WTC11 (cell line): ENCODE results near the gene NCBP2. TPM values are rescaled to one million over a fixed set of nuclear protein-coding genes. Genes with fewer than 3 reads are reported as not detected.

Source experiments
- ATAC-seq: fragments of 200-7000 bp; cut with Tn5 transposase; 2 replicates; pipeline ENCODE4 v1.10.0; 2021; ENCODE audit warnings: mild to moderate bottlenecking, moderate library complexity
- CTCF ChIA-PET: fragments of 300-600 bp; sonication (Branson Sonifier 250); formaldehyde crosslinking; loops from one replicate; lab custom pipeline; 2021; ENCODE audit warnings: antibody characterized with exemption; lab: Charles Lee
- POLR2A ChIA-PET: fragments of 350-600 bp; sonication (Branson Sonifier 250); formaldehyde crosslinking; loops from one replicate; lab custom pipeline; 2021; ENCODE audit warnings: antibody characterized with exemption; lab: Charles Lee
- DNase-seq: peaks from one replicate; pipeline ENCODE4 v3.0.0; 2021; ENCODE audit warnings: low spot score
- H3K27ac Mint-ChIP-seq: 2 replicates; pipeline ENCODE4 v1.8.0; 2021; ENCODE audit warnings: mixed read lengths
- H3K27me3 Mint-ChIP-seq: 2 replicates; pipeline ENCODE4 v1.8.0; 2021; ENCODE audit warnings: low read depth, mild to moderate bottlenecking, moderate library complexity, mixed read lengths
- H3K36me3 Mint-ChIP-seq: 2 replicates; pipeline ENCODE4 v1.8.0; 2021; ENCODE audit warnings: mixed read lengths
- H3K4me1 Mint-ChIP-seq: 2 replicates; pipeline ENCODE4 v1.8.0; 2022; ENCODE audit warnings: mixed read lengths
- H3K4me3 Mint-ChIP-seq: 2 replicates; pipeline ENCODE4 v1.8.0; 2021; ENCODE audit warnings: mild to moderate bottlenecking, moderate library complexity, mixed read lengths
- H3K9me3 Mint-ChIP-seq: 2 replicates; pipeline ENCODE4 v1.8.0; 2021; ENCODE audit warnings: mixed read lengths
- ESRRA ChIP-seq: sonication (generic); formaldehyde crosslinking; IDR thresholded peaks from 2 replicates; pipeline ENCODE4 v1.8.1; 2022; ENCODE audit warnings: mild to moderate bottlenecking, missing genetic modification reagents, borderline replicate concordance
- ETV6 ChIP-seq: sonication (generic); formaldehyde crosslinking; IDR thresholded peaks from 2 replicates; pipeline ENCODE4 v1.8.1; 2022; ENCODE audit warnings: mild to moderate bottlenecking, missing genetic modification reagents
- JAZF1 ChIP-seq: fragments of 250-450 bp; sonication (Bioruptor Pico); IDR thresholded peaks from 2 replicates; pipeline ENCODE4 v1.9.0; 2021; ENCODE audit warnings: moderate library complexity, mild to moderate bottlenecking, inconsistent platforms
- MYBL2 ChIP-seq: sonication (generic); formaldehyde crosslinking; IDR thresholded peaks from 2 replicates; pipeline ENCODE4 v1.8.1; 2023; ENCODE audit warnings: mild to moderate bottlenecking, moderate library complexity, missing genetic modification reagents
- NR1H2 ChIP-seq: sonication (generic); formaldehyde crosslinking; IDR thresholded peaks from 2 replicates; pipeline ENCODE4 v1.9.0; 2021; ENCODE audit warnings: mild to moderate bottlenecking, moderate library complexity, missing genetic modification reagents
- NR2C2 ChIP-seq: sonication (generic); formaldehyde crosslinking; IDR thresholded peaks from 2 replicates; pipeline ENCODE4 v1.8.0; 2022; ENCODE audit warnings: mild to moderate bottlenecking, missing genetic modification reagents
- NR3C1 ChIP-seq: sonication (generic); formaldehyde crosslinking; conservative IDR thresholded peaks from 2 replicates; pipeline ENCODE4 v1.8.1; 2023; ENCODE audit warnings: low read depth, mild to moderate bottlenecking, missing genetic modification reagents
- RELA ChIP-seq: sonication (generic); formaldehyde crosslinking; IDR thresholded peaks from 2 replicates; pipeline ENCODE4 v1.8.1; 2022; ENCODE audit warnings: missing genetic modification reagents, mild to moderate bottlenecking, borderline replicate concordance
- SMAD4 ChIP-seq: sonication (generic); formaldehyde crosslinking; IDR thresholded peaks from 2 replicates; pipeline ENCODE4 v1.8.0; 2022; ENCODE audit warnings: mild to moderate bottlenecking, missing genetic modification reagents
- SP1 ChIP-seq: sonication (generic); formaldehyde crosslinking; conservative IDR thresholded peaks from 2 replicates; pipeline ENCODE4 v1.8.1; 2022; ENCODE audit warnings: missing genetic modification reagents
- TEAD4 ChIP-seq: sonication (generic); formaldehyde crosslinking; IDR thresholded peaks from 2 replicates; pipeline ENCODE4 v1.8.0; 2022; ENCODE audit warnings: mild to moderate bottlenecking, missing genetic modification reagents
- TP53 ChIP-seq: sonication (generic); formaldehyde crosslinking; IDR thresholded peaks from 2 replicates; pipeline ENCODE4 v1.8.1; 2023; ENCODE audit warnings: mild to moderate bottlenecking, missing genetic modification reagents
- ZBTB21 ChIP-seq: sonication (generic); formaldehyde crosslinking; IDR thresholded peaks from 2 replicates; pipeline ENCODE4 v1.8.1; 2023; ENCODE audit warnings: mild to moderate bottlenecking, missing genetic modification reagents, borderline replicate concordance
- ZNF263 ChIP-seq: sonication (generic); formaldehyde crosslinking; IDR thresholded peaks from 2 replicates; pipeline ENCODE4 v1.8.1; 2022; ENCODE audit warnings: low read depth, mild to moderate bottlenecking, moderate library complexity, missing genetic modification reagents
- ZNF396 ChIP-seq: fragments of 250-450 bp; sonication (Bioruptor Pico); IDR thresholded peaks from 2 replicates; pipeline ENCODE4 v1.8.0; 2021; ENCODE audit warnings: mild to moderate bottlenecking, moderate library complexity, borderline replicate concordance
- total RNA-seq: library from RNA; stranded (reverse); gene quantifications from 3 replicates; pipeline ENCODE4 v1.2.3, GENCODE V29; 2021
- TF ChIP-seq, protein P1 (sequence below): fragments of 200-600 bp; IDR thresholded peaks from 2 replicates; pipeline ENCODE4 v1.8.0; 2022; ENCODE audit warnings: antibody characterized with exemption
- TF ChIP-seq, protein P2 (sequence below): sonication (generic); formaldehyde crosslinking; IDR thresholded peaks from 2 replicates; pipeline ENCODE4 v1.8.1; 2023; ENCODE audit warnings: mild to moderate bottlenecking, missing genetic modification reagents, moderate library complexity
- TF ChIP-seq, protein P3 (sequence below): sonication (generic); formaldehyde crosslinking; conservative IDR thresholded peaks from 2 replicates; pipeline ENCODE4 v1.8.1; 2023; ENCODE audit warnings: mild to moderate bottlenecking, low read depth, missing genetic modification reagents, moderate library complexity
- TF ChIP-seq, protein P4 (sequence below): fragments of 250-450 bp; sonication (Bioruptor Pico); IDR thresholded peaks from 2 replicates; pipeline ENCODE4 v1.9.0; 2021; ENCODE audit warnings: mild to moderate bottlenecking, borderline replicate concordance
- TF ChIP-seq, protein P5 (sequence below): sonication (generic); formaldehyde crosslinking; IDR thresholded peaks from 2 replicates; pipeline ENCODE4 v1.8.0; 2023; ENCODE audit warnings: mild to moderate bottlenecking, missing genetic modification reagents

Gene NCBP2
- total RNA-seq, 1 experiment from 2014 or later = 96.9 TPM

DNA sequence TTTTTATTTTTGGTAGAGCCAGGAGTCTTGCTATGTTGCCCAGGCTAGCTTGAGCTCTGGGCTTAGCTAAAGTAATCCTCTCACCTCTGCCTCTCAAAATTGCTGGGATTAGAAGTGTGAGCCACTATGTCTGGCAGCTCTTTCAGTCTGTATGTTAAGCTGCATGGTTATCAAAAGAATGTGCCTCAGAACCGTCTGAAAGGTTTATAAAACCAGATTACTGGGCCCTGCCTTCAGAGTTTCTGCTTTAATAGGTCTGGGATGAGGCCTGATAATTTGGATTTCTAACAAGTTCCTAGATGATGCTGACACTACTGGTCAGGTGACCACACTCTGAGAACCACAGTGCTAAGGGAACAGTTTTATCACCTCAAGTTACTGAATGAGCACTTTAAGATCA lies 40.0 kb downstream of the NCBP2 start:
- no peaks in the 10 kb centered on the region for H3K27me3 Mint-ChIP-seq
- CTCF ChIA-PET = no interaction called here
- peaks cover 48% of the 10 kb centered on the region for H3K36me3 Mint-ChIP-seq
- TF ChIP-seq ESRRA (CRISPR knock-in tag) = no peak
- TF ChIP-seq NR2C2 = no peak
- TF ChIP-seq, protein P1, sequence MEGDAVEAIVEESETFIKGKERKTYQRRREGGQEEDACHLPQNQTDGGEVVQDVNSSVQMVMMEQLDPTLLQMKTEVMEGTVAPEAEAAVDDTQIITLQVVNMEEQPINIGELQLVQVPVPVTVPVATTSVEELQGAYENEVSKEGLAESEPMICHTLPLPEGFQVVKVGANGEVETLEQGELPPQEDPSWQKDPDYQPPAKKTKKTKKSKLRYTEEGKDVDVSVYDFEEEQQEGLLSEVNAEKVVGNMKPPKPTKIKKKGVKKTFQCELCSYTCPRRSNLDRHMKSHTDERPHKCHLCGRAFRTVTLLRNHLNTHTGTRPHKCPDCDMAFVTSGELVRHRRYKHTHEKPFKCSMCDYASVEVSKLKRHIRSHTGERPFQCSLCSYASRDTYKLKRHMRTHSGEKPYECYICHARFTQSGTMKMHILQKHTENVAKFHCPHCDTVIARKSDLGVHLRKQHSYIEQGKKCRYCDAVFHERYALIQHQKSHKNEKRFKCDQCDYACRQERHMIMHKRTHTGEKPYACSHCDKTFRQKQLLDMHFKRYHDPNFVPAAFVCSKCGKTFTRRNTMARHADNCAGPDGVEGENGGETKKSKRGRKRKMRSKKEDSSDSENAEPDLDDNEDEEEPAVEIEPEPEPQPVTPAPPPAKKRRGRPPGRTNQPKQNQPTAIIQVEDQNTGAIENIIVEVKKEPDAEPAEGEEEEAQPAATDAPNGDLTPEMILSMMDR = no peak
- no peak for TF ChIP-seq MYBL2 (CRISPR knock-in tag)
- no peak for TF ChIP-seq SMAD4 (CRISPR knock-in tag)
- TF ChIP-seq NR1H2 = no peak
- TF ChIP-seq, protein P2, sequence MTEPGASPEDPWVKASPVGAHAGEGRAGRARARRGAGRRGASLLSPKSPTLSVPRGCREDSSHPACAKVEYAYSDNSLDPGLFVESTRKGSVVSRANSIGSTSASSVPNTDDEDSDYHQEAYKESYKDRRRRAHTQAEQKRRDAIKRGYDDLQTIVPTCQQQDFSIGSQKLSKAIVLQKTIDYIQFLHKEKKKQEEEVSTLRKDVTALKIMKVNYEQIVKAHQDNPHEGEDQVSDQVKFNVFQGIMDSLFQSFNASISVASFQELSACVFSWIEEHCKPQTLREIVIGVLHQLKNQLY (CRISPR knock-in tag) = no peak
- TF ChIP-seq JAZF1 = no peak
- TF ChIP-seq SP1 = no peak
- no peak for TF ChIP-seq ZNF396 (CRISPR knock-in tag)
- H3K4me1 Mint-ChIP-seq = no peaks in the 10 kb centered on the region
- POLR2A ChIA-PET = no interaction called here
- DNase-seq (no peak), ATAC-seq (no peak)
- no peak overlapping the region for H3K4me3 Mint-ChIP-seq
- no peak overlapping the region for H3K27ac Mint-ChIP-seq
- no peaks in the 10 kb centered on the region for H3K9me3 Mint-ChIP-seq

DNA sequence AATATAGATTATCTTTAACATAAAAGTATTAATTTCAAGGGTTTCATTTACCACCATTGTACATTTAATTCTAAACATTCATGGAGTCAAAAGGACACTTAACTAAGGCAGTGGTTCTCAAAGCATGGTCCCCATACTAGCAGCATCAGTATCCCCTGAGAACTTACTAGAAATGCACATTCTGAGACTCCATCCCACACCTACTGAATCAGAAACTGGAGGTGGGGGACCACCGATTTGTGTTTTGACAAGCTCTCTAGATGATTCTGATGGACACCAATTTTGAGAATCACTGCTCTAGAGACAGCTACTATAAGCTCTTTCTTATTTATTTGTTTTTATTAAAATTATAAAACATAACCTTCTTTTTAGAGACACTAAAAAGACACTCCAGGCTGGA lies 40.6 kb downstream of the NCBP2 start:
- ChIA-PET POLR2A (no interaction called here), CTCF (no interaction called here)
- Mint-ChIP-seq H3K27me3 (no peaks in the 10 kb centered on the region), H3K4me3 (no peak overlapping the region), H3K36me3 (peaks cover 45% of the 10 kb centered on the region), H3K27ac (no peak overlapping the region), H3K4me1 (no peaks in the 10 kb centered on the region)
- no peak for DNase-seq
- ATAC-seq = no peak
- TF ChIP-seq, protein P3, sequence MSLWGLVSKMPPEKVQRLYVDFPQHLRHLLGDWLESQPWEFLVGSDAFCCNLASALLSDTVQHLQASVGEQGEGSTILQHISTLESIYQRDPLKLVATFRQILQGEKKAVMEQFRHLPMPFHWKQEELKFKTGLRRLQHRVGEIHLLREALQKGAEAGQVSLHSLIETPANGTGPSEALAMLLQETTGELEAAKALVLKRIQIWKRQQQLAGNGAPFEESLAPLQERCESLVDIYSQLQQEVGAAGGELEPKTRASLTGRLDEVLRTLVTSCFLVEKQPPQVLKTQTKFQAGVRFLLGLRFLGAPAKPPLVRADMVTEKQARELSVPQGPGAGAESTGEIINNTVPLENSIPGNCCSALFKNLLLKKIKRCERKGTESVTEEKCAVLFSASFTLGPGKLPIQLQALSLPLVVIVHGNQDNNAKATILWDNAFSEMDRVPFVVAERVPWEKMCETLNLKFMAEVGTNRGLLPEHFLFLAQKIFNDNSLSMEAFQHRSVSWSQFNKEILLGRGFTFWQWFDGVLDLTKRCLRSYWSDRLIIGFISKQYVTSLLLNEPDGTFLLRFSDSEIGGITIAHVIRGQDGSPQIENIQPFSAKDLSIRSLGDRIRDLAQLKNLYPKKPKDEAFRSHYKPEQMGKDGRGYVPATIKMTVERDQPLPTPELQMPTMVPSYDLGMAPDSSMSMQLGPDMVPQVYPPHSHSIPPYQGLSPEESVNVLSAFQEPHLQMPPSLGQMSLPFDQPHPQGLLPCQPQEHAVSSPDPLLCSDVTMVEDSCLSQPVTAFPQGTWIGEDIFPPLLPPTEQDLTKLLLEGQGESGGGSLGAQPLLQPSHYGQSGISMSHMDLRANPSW (CRISPR knock-in tag) = no peak
- no peak for TF ChIP-seq JAZF1
- TF ChIP-seq ZBTB21 = no peak
- no peak for TF ChIP-seq NR2C2
- TF ChIP-seq ZNF263 (CRISPR knock-in tag) = no peak
- TF ChIP-seq, all 79 proteins: peak for 0
- H3K9me3 Mint-ChIP-seq = no peaks in the 10 kb centered on the region

DNA sequence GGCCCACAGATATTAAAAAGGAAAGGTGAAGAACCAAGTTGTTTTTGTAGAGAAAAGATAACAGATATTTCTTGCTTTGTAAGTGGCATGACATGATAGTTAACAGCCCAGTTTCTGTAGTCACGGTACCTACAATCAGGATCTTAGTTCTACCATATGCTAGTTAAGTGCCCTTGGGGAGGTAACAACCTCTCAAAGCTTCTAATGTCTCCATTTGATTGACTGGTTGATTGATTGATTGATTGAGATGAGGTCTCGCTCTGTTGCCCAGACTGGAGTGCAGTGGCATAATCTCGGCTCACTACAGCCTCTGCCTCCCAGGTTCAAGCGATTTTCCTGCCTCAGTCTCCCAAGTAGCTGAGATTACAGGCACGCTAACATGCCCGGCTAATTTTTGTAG lies 46.1 kb downstream of the NCBP2 start:
- Mint-ChIP-seq H3K27ac (no peak overlapping the region; the same call in 1 of the 2 replicates), H3K4me3 (no peak overlapping the region), H3K4me1 (no peaks in the 10 kb centered on the region), H3K27me3 (no peaks in the 10 kb centered on the region), H3K9me3 (no peaks in the 10 kb centered on the region), H3K36me3 (peaks cover 14% of the 10 kb centered on the region)
- ChIA-PET POLR2A (no interaction called here), CTCF (no interaction called here)
- DNase-seq = no peak
- no peak for ATAC-seq
- TF ChIP-seq ETV6 (CRISPR knock-in tag) (no peak), RELA (CRISPR knock-in tag) (no peak), JAZF1 (no peak), ESRRA (CRISPR knock-in tag) (no peak), NR3C1 (CRISPR knock-in tag) (no peak), TP53 (CRISPR knock-in tag) (no peak), ZNF396 (CRISPR knock-in tag) (no peak), ZNF263 (CRISPR knock-in tag) (no peak), TEAD4 (no peak)
- TF ChIP-seq, protein P4, sequence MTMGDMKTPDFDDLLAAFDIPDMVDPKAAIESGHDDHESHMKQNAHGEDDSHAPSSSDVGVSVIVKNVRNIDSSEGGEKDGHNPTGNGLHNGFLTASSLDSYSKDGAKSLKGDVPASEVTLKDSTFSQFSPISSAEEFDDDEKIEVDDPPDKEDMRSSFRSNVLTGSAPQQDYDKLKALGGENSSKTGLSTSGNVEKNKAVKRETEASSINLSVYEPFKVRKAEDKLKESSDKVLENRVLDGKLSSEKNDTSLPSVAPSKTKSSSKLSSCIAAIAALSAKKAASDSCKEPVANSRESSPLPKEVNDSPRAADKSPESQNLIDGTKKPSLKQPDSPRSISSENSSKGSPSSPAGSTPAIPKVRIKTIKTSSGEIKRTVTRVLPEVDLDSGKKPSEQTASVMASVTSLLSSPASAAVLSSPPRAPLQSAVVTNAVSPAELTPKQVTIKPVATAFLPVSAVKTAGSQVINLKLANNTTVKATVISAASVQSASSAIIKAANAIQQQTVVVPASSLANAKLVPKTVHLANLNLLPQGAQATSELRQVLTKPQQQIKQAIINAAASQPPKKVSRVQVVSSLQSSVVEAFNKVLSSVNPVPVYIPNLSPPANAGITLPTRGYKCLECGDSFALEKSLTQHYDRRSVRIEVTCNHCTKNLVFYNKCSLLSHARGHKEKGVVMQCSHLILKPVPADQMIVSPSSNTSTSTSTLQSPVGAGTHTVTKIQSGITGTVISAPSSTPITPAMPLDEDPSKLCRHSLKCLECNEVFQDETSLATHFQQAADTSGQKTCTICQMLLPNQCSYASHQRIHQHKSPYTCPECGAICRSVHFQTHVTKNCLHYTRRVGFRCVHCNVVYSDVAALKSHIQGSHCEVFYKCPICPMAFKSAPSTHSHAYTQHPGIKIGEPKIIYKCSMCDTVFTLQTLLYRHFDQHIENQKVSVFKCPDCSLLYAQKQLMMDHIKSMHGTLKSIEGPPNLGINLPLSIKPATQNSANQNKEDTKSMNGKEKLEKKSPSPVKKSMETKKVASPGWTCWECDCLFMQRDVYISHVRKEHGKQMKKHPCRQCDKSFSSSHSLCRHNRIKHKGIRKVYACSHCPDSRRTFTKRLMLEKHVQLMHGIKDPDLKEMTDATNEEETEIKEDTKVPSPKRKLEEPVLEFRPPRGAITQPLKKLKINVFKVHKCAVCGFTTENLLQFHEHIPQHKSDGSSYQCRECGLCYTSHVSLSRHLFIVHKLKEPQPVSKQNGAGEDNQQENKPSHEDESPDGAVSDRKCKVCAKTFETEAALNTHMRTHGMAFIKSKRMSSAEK (CRISPR knock-in tag) = no peak
- TF ChIP-seq, protein P5, sequence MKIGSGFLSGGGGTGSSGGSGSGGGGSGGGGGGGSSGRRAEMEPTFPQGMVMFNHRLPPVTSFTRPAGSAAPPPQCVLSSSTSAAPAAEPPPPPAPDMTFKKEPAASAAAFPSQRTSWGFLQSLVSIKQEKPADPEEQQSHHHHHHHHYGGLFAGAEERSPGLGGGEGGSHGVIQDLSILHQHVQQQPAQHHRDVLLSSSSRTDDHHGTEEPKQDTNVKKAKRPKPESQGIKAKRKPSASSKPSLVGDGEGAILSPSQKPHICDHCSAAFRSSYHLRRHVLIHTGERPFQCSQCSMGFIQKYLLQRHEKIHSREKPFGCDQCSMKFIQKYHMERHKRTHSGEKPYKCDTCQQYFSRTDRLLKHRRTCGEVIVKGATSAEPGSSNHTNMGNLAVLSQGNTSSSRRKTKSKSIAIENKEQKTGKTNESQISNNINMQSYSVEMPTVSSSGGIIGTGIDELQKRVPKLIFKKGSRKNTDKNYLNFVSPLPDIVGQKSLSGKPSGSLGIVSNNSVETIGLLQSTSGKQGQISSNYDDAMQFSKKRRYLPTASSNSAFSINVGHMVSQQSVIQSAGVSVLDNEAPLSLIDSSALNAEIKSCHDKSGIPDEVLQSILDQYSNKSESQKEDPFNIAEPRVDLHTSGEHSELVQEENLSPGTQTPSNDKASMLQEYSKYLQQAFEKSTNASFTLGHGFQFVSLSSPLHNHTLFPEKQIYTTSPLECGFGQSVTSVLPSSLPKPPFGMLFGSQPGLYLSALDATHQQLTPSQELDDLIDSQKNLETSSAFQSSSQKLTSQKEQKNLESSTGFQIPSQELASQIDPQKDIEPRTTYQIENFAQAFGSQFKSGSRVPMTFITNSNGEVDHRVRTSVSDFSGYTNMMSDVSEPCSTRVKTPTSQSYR (CRISPR knock-in tag) = no peak
